Peyer's patch (tissue), 4 donors: ENCODE results near the gene EIF3D.

Experiments used
- CTCF ChIP-seq, 6 experiments: fragments of 450-650 bp in 4 of 6; fragments of 200-600 bp in 2 of 6; sonication (generic) in 1 of 6; IDR thresholded peaks; one replicate each; pipeline ENCODE4 v1.5.1; 2017 to 2019; ENCODE audit warnings: antibody characterized with exemption in 6 of 6, mild to moderate bottlenecking in 3 of 6, moderate library complexity in 1 of 6
- POLR2A ChIP-seq, 2 donors: fragments of 450-650 bp; IDR thresholded peaks; one replicate each; pipeline ENCODE4 v1.5.1; 2017; ENCODE audit warnings: antibody characterized with exemption in 2 of 2, mild to moderate bottlenecking in 2 of 2, moderate library complexity in 2 of 2

GRCh38 chr22:36550701-36551495 is 21.9 kb upstream of the EIF3D start:
- no peak for TF ChIP-seq CTCF (IDR thresholded peaks at IDR 0.05)
- TF ChIP-seq POLR2A (IDR thresholded peaks at IDR 0.05), result no peak
